ENCODE data around the gene ABCG1.

ABCG1 gene

GRCh38 chr21:42215942-42216725, 2.8 kb upstream of the ABCG1 start:
- TF ChIP-seq, protein P1, sequence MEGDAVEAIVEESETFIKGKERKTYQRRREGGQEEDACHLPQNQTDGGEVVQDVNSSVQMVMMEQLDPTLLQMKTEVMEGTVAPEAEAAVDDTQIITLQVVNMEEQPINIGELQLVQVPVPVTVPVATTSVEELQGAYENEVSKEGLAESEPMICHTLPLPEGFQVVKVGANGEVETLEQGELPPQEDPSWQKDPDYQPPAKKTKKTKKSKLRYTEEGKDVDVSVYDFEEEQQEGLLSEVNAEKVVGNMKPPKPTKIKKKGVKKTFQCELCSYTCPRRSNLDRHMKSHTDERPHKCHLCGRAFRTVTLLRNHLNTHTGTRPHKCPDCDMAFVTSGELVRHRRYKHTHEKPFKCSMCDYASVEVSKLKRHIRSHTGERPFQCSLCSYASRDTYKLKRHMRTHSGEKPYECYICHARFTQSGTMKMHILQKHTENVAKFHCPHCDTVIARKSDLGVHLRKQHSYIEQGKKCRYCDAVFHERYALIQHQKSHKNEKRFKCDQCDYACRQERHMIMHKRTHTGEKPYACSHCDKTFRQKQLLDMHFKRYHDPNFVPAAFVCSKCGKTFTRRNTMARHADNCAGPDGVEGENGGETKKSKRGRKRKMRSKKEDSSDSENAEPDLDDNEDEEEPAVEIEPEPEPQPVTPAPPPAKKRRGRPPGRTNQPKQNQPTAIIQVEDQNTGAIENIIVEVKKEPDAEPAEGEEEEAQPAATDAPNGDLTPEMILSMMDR (IDR thresholded peaks at IDR 0.05; ENCODE audit: insufficient read depth, low read depth, low read length, missing control alignments): no peak
- DNase-seq (ENCODE audit: low read depth): no peak
- H3K4me3 ChIP-seq (ENCODE audit: low read depth, low read length): no peak overlapping the region

GRCh38 chr21:42216726-42217572, 2.0 kb upstream of the ABCG1 start:
- DNase-seq (ENCODE audit: low read depth): no peak
- TF ChIP-seq, protein P1 (IDR thresholded peaks at IDR 0.05; ENCODE audit: insufficient read depth, low read depth, low read length, missing control alignments): no peak

GRCh38 chr21:42219606-42220137, 732 bp downstream of the ABCG1 start:
- DNase-seq (ENCODE audit: low read depth): no peak
- TF ChIP-seq, protein P1 (IDR thresholded peaks at IDR 0.05; ENCODE audit: insufficient read depth, low read depth, low read length, missing control alignments): no peak
- H3K4me3 ChIP-seq (ENCODE audit: low read depth, low read length): peak overlapping the region; percentile 58

More at GRCh38 chr21:42216726-42217572, 2.0 kb upstream of the ABCG1 start:
- no peak overlapping the region for H3K4me3 ChIP-seq (ENCODE audit: low read depth, low read length)

DNA sequence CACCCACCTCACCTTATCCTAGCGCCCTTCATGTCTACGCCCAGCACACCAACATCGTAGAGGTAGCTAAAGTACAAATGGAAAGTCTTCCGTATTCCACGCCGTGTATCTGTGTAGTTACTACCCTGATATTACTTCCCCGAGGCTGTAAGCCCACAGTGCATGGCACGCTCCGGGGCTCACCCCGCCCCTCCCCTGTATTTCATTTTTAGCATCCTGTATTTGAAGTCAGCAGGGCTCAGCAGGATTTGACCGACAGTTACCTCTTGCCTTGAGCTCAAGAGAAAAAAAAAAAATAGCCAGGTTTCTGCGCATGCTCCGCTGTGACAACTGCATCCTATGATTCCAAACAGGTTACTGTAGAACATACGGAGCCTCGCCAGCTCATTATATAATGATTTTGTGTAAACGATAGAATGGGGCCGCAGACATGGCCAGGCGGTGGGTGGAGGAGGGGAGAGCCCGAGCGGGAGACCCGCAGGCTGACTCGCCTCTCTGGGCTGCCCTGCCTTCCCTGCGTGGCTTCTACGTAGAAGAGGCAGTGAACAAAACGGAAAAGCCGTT, 1.3 kb downstream of the ABCG1 start:
- TF ChIP-seq, protein P1 (IDR thresholded peaks at IDR 0.05; ENCODE audit: insufficient read depth, low read depth, low read length, missing control alignments): no peak
- DNase-seq (ENCODE audit: low read depth): peak; percentile 83
- peak overlapping the region; percentile 58 for H3K4me3 ChIP-seq (ENCODE audit: low read depth, low read length)

GRCh38 chr21:42221581-42222345, 2.8 kb downstream of the ABCG1 start:
- DNase-seq (ENCODE audit: low read depth): no peak
- TF ChIP-seq, protein P1 (IDR thresholded peaks at IDR 0.05; ENCODE audit: insufficient read depth, low read depth, low read length, missing control alignments): no peak
- no peak overlapping the region for H3K4me3 ChIP-seq (ENCODE audit: low read depth, low read length)

- TF ChIP-seq, protein P1 (IDR thresholded peaks at IDR 0.05; ENCODE audit: insufficient read depth, low read depth, low read length, missing control alignments): no peak
Observed at GRCh38 chr21:42222386-42222785, 3.4 kb downstream of the ABCG1 start.

More at GRCh38 chr21:42222386-42222785, 3.4 kb downstream of the ABCG1 start:
- no peak overlapping the region for H3K4me3 ChIP-seq (ENCODE audit: low read depth, low read length)
- no peak for DNase-seq (ENCODE audit: low read depth)

All from GM12865 (cell line).